GM19395 (cell line): Measurements from ENCODE around the gene MICU2.

Experiments
- ATAC-seq: cut with Tn5 transposase; IDR thresholded peaks from one replicate; pipeline ENCODE4 v1.9.1; 2021; ENCODE audit warnings: mild to moderate bottlenecking, moderate library complexity; ENCODE audit not compliant: unreplicated experiment

Gene MICU2

GRCh38 chr13:21546372-21546771 is 57.6 kb downstream of the MICU2 start:
- no peak for ATAC-seq

- no peak for ATAC-seq
Measured at GRCh38 chr13:21544515-21544914, 59.5 kb downstream of the MICU2 start.

GRCh38 chr13:21542563-21542962 is 61.4 kb downstream of the MICU2 start:
- ATAC-seq = no peak

- ATAC-seq = no peak
Measured at GRCh38 chr13:21541980-21542379, 62.0 kb downstream of the MICU2 start.

- no peak for ATAC-seq
Measured at GRCh38 chr13:21541271-21541670, 62.7 kb downstream of the MICU2 start.

GRCh38 chr13:21539687-21540086 is 64.3 kb downstream of the MICU2 start:
- ATAC-seq = no peak

GRCh38 chr13:21538753-21539152 is 65.2 kb downstream of the MICU2 start:
- ATAC-seq = no peak

GRCh38 chr13:21538280-21538679 is 65.7 kb downstream of the MICU2 start:
- no peak for ATAC-seq

- ATAC-seq = no peak
Measured at GRCh38 chr13:21537105-21537504, 66.9 kb downstream of the MICU2 start.

- ATAC-seq = no peak
Measured at GRCh38 chr13:21534760-21535159, 69.2 kb downstream of the MICU2 start.

- no peak for ATAC-seq
Measured at GRCh38 chr13:21531455-21531854, 72.5 kb downstream of the MICU2 start.

- no peak for ATAC-seq
Measured at GRCh38 chr13:21530656-21531055, 73.3 kb downstream of the MICU2 start.

GRCh38 chr13:21529146-21529893 is 74.7 kb downstream of the MICU2 start:
- ATAC-seq = no peak

GRCh38 chr13:21528616-21529015 is 75.4 kb downstream of the MICU2 start:
- ATAC-seq = no peak

GRCh38 chr13:21526707-21527540 is 77.0 kb downstream of the MICU2 start:
- ATAC-seq = no peak

- no peak for ATAC-seq
Measured at GRCh38 chr13:21522847-21523246, 81.1 kb downstream of the MICU2 start.

GRCh38 chr13:21522130-21522529 is 81.8 kb downstream of the MICU2 start:
- ATAC-seq = no peak

GRCh38 chr13:21518617-21519144 is 85.3 kb downstream of the MICU2 start:
- no peak for ATAC-seq

- ATAC-seq = no peak
Measured at GRCh38 chr13:21517576-21517975, 86.4 kb downstream of the MICU2 start.

- ATAC-seq = no peak
Measured at GRCh38 chr13:21516805-21517204, 87.2 kb downstream of the MICU2 start.

- ATAC-seq = no peak
Measured at GRCh38 chr13:21511849-21512248, 92.1 kb downstream of the MICU2 start.

- no peak for ATAC-seq
Measured at GRCh38 chr13:21504379-21504778, 99.6 kb downstream of the MICU2 start.
